Ascending aorta (tissue), 2 donors: Measurements from ENCODE around the gene SLC44A5. TPM values are rescaled to one million over a fixed set of nuclear protein-coding genes. Genes with fewer than 3 reads are reported as not detected.

ENCODE experiments used
- DNase-seq, 2 donors: peaks; one replicate each; pipeline ENCODE4 v3.0.0-alpha.2; 2019; ENCODE audit warnings: low spot score in 2 of 2
- H3K27ac ChIP-seq, 2 donors: fragments of 200-600 bp; sonication (generic); one replicate each; pipeline ENCODE4 v1.5.1; 2016 to 2017; ENCODE audit warnings: mild to moderate bottlenecking in 1 of 2
- H3K27me3 ChIP-seq: fragments of 200-600 bp; sonication (generic); one replicate; pipeline ENCODE4 v1.5.1; 2017
- H3K36me3 ChIP-seq, 2 donors: fragments of 200-600 bp; sonication (generic); one replicate each; pipeline ENCODE4 v1.5.1; 2016
- H3K4me1 ChIP-seq, 2 donors: fragments of 200-600 bp; sonication (generic); one replicate each; pipeline ENCODE4 v1.5.1; 2016 to 2017; ENCODE audit warnings: mild to moderate bottlenecking in 1 of 2
- H3K4me3 ChIP-seq, 2 donors: fragments of 200-600 bp; sonication (generic); one replicate each; pipeline ENCODE4 v1.5.1; 2016 to 2017; ENCODE audit warnings: mild to moderate bottlenecking in 1 of 2
- H3K9me3 ChIP-seq, 2 donors: fragments of 200-600 bp; sonication (generic); one replicate each; pipeline ENCODE4 v1.5.1; 2016
- intact Hi-C: fragments of 100-400 bp; cut with DNase I; formaldehyde crosslinking; loops from one replicate; pipeline ENCODE4 v1.15.1; 2023
- total RNA-seq: library from RNA; depleted of rRNA; stranded (reverse); fragments of >200 nt; gene quantifications from one replicate; pipeline ENCODE4 v1.1.0, GENCODE V29; 2016
- TF ChIP-seq, protein P1 (sequence below), 3 experiments: fragments of 200-600 bp in 2 of 3; fragments of 450-650 bp in 1 of 3; sonication (generic) in 2 of 3; IDR thresholded peaks; one replicate each; pipeline ENCODE4 v1.5.1; 2016 to 2019; ENCODE audit warnings: antibody characterized with exemption in 3 of 3, mild to moderate bottlenecking in 1 of 3, moderate library complexity in 1 of 3

The SLC44A5 gene
- total RNA-seq, 1 donor from 2014 or later, result not detected

DNA sequence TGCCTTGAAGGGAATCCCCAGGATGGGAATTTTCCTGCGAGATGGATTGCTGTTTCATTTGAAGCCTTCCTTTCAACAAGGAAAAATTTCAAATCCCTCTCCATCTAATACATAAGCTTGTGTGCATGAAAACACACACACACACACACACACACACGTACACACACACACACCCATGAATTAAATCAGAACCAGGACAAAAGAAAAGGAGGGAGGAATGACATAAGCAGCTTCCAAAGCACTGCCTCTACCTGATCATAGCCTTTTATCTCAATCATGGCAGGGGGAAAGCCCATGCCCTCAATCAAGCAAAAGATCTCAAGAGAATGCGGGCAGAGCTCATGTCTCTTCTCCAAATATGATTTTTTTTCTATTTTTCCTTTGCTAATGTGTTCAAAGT, 139.7 kb downstream of the SLC44A5 start:
- no peak overlapping the region for H3K27ac ChIP-seq
- TF ChIP-seq, protein P1, sequence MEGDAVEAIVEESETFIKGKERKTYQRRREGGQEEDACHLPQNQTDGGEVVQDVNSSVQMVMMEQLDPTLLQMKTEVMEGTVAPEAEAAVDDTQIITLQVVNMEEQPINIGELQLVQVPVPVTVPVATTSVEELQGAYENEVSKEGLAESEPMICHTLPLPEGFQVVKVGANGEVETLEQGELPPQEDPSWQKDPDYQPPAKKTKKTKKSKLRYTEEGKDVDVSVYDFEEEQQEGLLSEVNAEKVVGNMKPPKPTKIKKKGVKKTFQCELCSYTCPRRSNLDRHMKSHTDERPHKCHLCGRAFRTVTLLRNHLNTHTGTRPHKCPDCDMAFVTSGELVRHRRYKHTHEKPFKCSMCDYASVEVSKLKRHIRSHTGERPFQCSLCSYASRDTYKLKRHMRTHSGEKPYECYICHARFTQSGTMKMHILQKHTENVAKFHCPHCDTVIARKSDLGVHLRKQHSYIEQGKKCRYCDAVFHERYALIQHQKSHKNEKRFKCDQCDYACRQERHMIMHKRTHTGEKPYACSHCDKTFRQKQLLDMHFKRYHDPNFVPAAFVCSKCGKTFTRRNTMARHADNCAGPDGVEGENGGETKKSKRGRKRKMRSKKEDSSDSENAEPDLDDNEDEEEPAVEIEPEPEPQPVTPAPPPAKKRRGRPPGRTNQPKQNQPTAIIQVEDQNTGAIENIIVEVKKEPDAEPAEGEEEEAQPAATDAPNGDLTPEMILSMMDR (IDR thresholded peaks at IDR 0.05), result no peak

DNA sequence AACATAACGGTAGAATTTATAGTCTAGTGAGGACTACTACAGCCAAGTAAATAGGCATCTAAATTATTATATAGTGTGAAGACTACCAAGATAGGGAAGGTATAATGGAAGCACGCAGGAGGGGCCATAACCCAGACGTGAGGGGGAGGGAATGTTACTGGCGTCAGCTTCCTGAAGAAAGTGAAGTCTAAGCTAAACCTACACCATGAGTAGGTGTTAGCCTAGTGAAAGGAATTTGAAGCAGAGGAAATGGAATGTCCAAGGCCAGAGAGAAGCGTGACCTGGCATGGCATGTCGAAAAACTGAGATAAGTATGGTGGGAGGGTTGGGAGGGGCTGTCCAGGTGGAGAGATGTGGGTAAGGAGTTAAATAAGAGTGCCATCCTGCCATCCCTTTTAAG, 140.5 kb downstream of the SLC44A5 start:
- Histone ChIP-seq H3K27ac (no peak overlapping the region), H3K9me3 (no peaks in the 10 kb centered on the region), H3K4me3 (no peak overlapping the region), H3K36me3 (no peaks in the 10 kb centered on the region), H3K4me1 (no peaks in the 10 kb centered on the region), H3K27me3 (no peaks in the 10 kb centered on the region)
- DNase-seq, result no peak
- TF ChIP-seq, protein P1 (IDR thresholded peaks at IDR 0.05), result no peak
- intact Hi-C loops, result no loop called here

More for the DNA sequence above, 139.7 kb downstream of the SLC44A5 start:
- no peaks in the 10 kb centered on the region for H3K27me3 ChIP-seq
- intact Hi-C loops, result no loop called here
- no peak overlapping the region for H3K4me3 ChIP-seq
- H3K9me3 ChIP-seq, result no peaks in the 10 kb centered on the region
- H3K36me3 ChIP-seq, result no peaks in the 10 kb centered on the region
- no peaks in the 10 kb centered on the region for H3K4me1 ChIP-seq
- DNase-seq, result no peak

DNA sequence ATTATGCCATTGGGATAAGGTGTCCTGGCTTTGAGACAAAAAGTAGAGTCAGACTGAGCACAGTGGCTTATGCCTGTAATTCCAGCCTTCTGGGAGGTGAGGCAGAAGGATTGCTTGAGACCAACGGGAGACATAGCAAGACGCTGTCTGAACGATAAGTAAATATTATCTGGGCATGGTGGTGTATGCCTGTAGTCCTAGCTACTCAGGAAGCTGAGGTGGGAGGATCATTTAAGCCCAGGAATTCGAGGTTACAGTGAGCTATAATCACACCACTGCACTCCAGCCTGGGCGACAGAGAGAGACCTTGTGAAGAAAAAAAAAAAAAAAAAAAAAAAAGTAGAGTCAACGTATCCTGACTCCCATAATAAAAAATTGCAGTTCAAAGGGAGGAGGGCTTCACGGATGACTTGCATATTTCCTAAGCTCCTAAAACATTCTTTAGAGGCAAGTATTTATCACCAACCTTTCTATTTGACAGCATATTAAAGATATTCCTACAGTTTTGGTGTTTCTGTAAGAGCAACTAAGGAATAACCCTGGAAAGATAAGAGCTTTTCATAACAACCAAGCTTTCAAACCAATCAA, 141.2 kb downstream of the SLC44A5 start:
- H3K27me3 ChIP-seq, result no peaks in the 10 kb centered on the region
- H3K27ac ChIP-seq, result no peak overlapping the region
- intact Hi-C loops, result no loop called here
- H3K4me1 ChIP-seq, result no peaks in the 10 kb centered on the region
- DNase-seq, result no peak
- H3K36me3 ChIP-seq, result no peaks in the 10 kb centered on the region
- no peak overlapping the region for H3K4me3 ChIP-seq
- TF ChIP-seq, protein P1 (IDR thresholded peaks at IDR 0.05), result no peak
- no peaks in the 10 kb centered on the region for H3K9me3 ChIP-seq

DNA sequence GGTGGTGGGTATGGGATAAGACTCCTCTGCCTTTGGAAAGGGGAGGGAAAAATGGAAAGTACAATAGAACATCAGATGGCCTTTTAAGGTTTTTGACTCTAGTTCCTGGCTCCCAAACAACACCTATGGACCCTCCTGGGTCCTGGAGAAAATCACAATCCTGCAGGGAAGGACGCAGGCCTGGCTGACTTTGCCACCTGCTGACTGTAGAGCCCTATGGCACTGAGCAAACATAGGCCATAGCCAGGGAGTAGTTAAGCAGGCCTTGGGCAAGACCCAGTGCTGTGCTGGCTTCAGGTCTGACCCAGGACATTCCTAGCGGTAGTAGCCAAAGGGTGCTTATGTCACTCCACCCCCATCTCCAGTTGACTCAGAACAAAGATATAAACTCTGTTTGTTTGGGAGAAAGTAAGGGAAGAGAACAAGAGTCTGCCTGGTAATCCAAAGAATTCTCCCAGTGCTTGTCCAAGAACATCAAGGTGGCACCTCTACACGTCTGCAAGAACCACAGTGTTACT, 149.0 kb downstream of the SLC44A5 start:
- H3K4me1 ChIP-seq, result no peaks in the 10 kb centered on the region
- intact Hi-C loops, result no loop called here
- no peak overlapping the region for H3K27ac ChIP-seq
- no peaks in the 10 kb centered on the region for H3K36me3 ChIP-seq
- no peak for DNase-seq
- no peak overlapping the region for H3K4me3 ChIP-seq
- H3K27me3 ChIP-seq, result no peaks in the 10 kb centered on the region
- TF ChIP-seq, protein P1 (IDR thresholded peaks at IDR 0.05), result no peak
- H3K9me3 ChIP-seq, result no peaks in the 10 kb centered on the region

DNA sequence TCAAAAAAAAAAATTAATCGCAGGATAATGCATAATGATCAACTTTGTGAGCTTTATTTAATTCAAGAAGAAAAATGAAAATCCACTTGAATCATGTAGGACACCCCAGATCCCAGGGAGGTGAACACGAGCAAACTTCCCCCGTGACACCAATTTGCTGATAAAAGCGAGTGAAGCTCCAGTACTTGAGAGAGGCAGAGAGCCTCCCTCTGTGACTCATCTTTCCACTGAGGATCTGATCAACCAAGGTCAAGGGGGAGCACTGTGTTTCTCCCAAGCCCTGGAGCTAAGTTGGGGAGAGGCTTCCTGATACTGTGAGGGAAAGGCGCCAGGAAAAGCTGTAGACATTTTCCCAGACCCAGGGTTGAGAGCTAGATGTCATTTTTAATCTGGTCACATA, 160.9 kb downstream of the SLC44A5 start:
- Histone ChIP-seq H3K4me3 (no peak overlapping the region), H3K27me3 (no peaks in the 10 kb centered on the region), H3K36me3 (no peaks in the 10 kb centered on the region), H3K27ac (no peak overlapping the region), H3K9me3 (no peaks in the 10 kb centered on the region), H3K4me1 (no peaks in the 10 kb centered on the region)
- TF ChIP-seq, protein P1 (IDR thresholded peaks at IDR 0.05), result no peak
- no peak for DNase-seq
- intact Hi-C loops, result no loop called here

DNA sequence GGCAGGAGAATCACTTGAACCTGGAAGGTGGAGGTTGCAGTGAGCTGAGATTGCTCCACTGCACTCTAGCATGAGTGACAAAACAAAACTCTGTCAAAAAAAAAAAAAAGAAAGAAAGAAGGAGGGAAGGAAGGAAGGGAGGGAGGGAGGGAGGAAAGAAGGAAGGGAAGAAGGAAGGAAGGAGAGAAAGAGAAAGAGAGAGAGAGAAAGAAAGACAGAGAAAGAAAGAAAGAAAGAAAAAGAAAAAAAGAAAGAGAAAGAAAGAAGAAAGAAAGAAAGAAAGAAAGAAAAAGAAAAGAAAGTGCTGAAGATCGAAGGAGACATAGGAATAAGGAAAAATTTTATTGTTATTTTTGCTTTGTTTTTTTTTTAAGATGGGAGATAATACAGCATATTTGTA, 166.7 kb downstream of the SLC44A5 start:
- H3K4me1 ChIP-seq, result no peaks in the 10 kb centered on the region
- H3K36me3 ChIP-seq, result no peaks in the 10 kb centered on the region
- no peak overlapping the region for H3K27ac ChIP-seq
- no peak overlapping the region for H3K4me3 ChIP-seq
- H3K27me3 ChIP-seq, result no peaks in the 10 kb centered on the region
- TF ChIP-seq, protein P1 (IDR thresholded peaks at IDR 0.05), result no peak
- H3K9me3 ChIP-seq, result no peaks in the 10 kb centered on the region
- no peak for DNase-seq
- intact Hi-C loops, result no loop called here
